Loucy (cell line): ENCODE data around the gene POU3F4.

ENCODE experiments used
- H2AFZ ChIP-seq: fragments of 200-600 bp; sonication (generic); 2 replicates; pipeline ENCODE4 v1.6.0; 2016; ENCODE audit warnings: antibody characterized with exemption, mild to moderate bottlenecking, low read length, moderate library complexity
- H3F3A ChIP-seq: fragments of 200-600 bp; 2 replicates; pipeline ENCODE4 v1.6.0; 2016; ENCODE audit warnings: antibody characterized with exemption, low read depth, mild to moderate bottlenecking
- H3K27me3 ChIP-seq: fragments of 200-600 bp; sonication (generic); 2 replicates; pipeline ENCODE4 v1.6.1; 2014; ENCODE audit warnings: low read length, mild to moderate bottlenecking; ENCODE audit not compliant: insufficient read depth, poor library complexity, severe bottlenecking
- H3K36me3 ChIP-seq: fragments of 200-600 bp; sonication (generic); 2 replicates; pipeline ENCODE4 v1.6.1; 2016; ENCODE audit warnings: low read length; ENCODE audit not compliant: insufficient read depth
- H3K4me1 ChIP-seq: fragments of 200-600 bp; sonication (generic); 2 replicates; pipeline ENCODE4 v1.5.1; 2014; ENCODE audit warnings: low read length, mild to moderate bottlenecking; ENCODE audit not compliant: insufficient read depth, poor library complexity, severe bottlenecking
- H3K4me2 ChIP-seq: fragments of 200-600 bp; sonication (generic); 2 replicates; pipeline ENCODE4 v1.6.0; 2014; ENCODE audit warnings: antibody characterized with exemption, low read length, low read depth, mild to moderate bottlenecking; ENCODE audit not compliant: poor library complexity, severe bottlenecking
- H3K4me3 ChIP-seq: fragments of 200-600 bp; sonication (generic); 2 replicates; pipeline ENCODE4 v1.5.1; 2014; ENCODE audit warnings: low read length, mild to moderate bottlenecking, mixed read lengths; ENCODE audit not compliant: poor library complexity, severe bottlenecking
- H3K79me2 ChIP-seq: fragments of 200-600 bp; sonication (generic); 2 replicates; pipeline ENCODE4 v1.6.1; 2014; ENCODE audit warnings: low read length; ENCODE audit not compliant: insufficient read depth
- H3K9ac ChIP-seq: fragments of 200-600 bp; sonication (generic); 2 replicates; pipeline ENCODE4 v1.6.0; 2014; ENCODE audit warnings: mild to moderate bottlenecking, low read depth, low read length, moderate library complexity; ENCODE audit not compliant: poor library complexity, severe bottlenecking
- H3K9me2 ChIP-seq: fragments of 200-600 bp; sonication (generic); replicated peaks from 2 replicates; pipeline ENCODE4 v1.6.1; 2016; ENCODE audit warnings: low read depth, low read length, mixed read lengths
- H3K9me3 ChIP-seq: fragments of 200-600 bp; sonication (generic); 2 replicates; pipeline ENCODE4 v1.6.1; 2014; ENCODE audit warnings: mild to moderate bottlenecking, antibody characterized with exemption, low read length, low read depth; ENCODE audit not compliant: insufficient read depth
- H4K20me1 ChIP-seq: fragments of 200-600 bp; sonication (generic); 2 replicates; pipeline ENCODE4 v1.6.0; 2014; ENCODE audit warnings: antibody characterized with exemption, low read length, mild to moderate bottlenecking; ENCODE audit not compliant: insufficient read depth, poor library complexity, severe bottlenecking
- CTCF ChIP-seq: fragments of 200-600 bp; sonication (generic); conservative IDR thresholded peaks from 2 replicates; pipeline ENCODE4 v1.5.1; 2014; ENCODE audit warnings: mild to moderate bottlenecking, antibody characterized with exemption, low read length
- EZH2phosphoT487 ChIP-seq: fragments of 200-600 bp; IDR thresholded peaks from 2 replicates; pipeline ENCODE4 v1.6.1; 2018; ENCODE audit warnings: antibody characterized with exemption, mild to moderate bottlenecking, moderate library complexity, borderline replicate concordance

POU3F4 gene

GRCh38 chrX:83529950-83530349 is 21.9 kb downstream of the POU3F4 start:
- no peaks in the 10 kb centered on the region for H3K4me1 ChIP-seq
- H3K36me3 ChIP-seq, result no peaks in the 10 kb centered on the region
- no peaks in the 10 kb centered on the region for H4K20me1 ChIP-seq
- H2AFZ ChIP-seq, result no peak overlapping the region
- no peak overlapping the region for H3K4me3 ChIP-seq
- H3K9ac ChIP-seq, result no peak overlapping the region
- no peaks in the 10 kb centered on the region for H3F3A ChIP-seq
- H3K4me2 ChIP-seq, result no peak overlapping the region
- TF ChIP-seq CTCF (no peak), EZH2phosphoT487 (no peak)
- no peaks in the 10 kb centered on the region for H3K9me2 ChIP-seq
- no peaks in the 10 kb centered on the region for H3K9me3 ChIP-seq
- no peaks in the 10 kb centered on the region for H3K79me2 ChIP-seq
- no peaks in the 10 kb centered on the region for H3K27me3 ChIP-seq

GRCh38 chrX:83535417-83536196 is 27.5 kb downstream of the POU3F4 start:
- Histone ChIP-seq H3K9ac (no peak overlapping the region), H4K20me1 (no peaks in the 10 kb centered on the region), H3K9me2 (no peaks in the 10 kb centered on the region), H3K27me3 (no peaks in the 10 kb centered on the region), H3K4me2 (peak overlapping the region; percentile 40), H3K9me3 (no peaks in the 10 kb centered on the region), H3F3A (no peaks in the 10 kb centered on the region), H3K36me3 (no peaks in the 10 kb centered on the region), H3K79me2 (no peaks in the 10 kb centered on the region), H3K4me3 (peak overlapping the region; percentile 49), H3K4me1 (no peaks in the 10 kb centered on the region), H2AFZ (peak overlapping the region; percentile 70)
- TF ChIP-seq CTCF, result no peak
- TF ChIP-seq EZH2phosphoT487, result no peak
